Measurements from ENCODE around the gene KMT2C. TPM values are rescaled to one million over a fixed set of nuclear protein-coding genes. Genes with fewer than 3 reads are reported as not detected.

The KMT2C gene
- total and polyA plus RNA-seq, 10 donors: 5.3 to 147 (median 107) TPM

GRCh38 chr7:152126741-152127140, 309.1 kb downstream of the KMT2C start:
- no peaks in the 10 kb centered on the region for H3K4me1 ChIP-seq
- intact Hi-C loops (cut with DNase I; ENCODE audit: low total_unique reads): no loop called here
- WGBS, 5 donors: 93 to 97% (median 94%) methylated on average over 7 of the region's 7 CpGs
- no peak for DNase-seq
- H3K27me3 ChIP-seq (replicated peaks in 1 of 7): no peaks in the 10 kb centered on the region
- no peak overlapping the region for H3K27ac ChIP-seq
- H3K36me3 ChIP-seq: peaks cover 0 to 100% (median 70%) of the 10 kb centered on the region in 6 donors
- peaks cover 0 to 22% (median 14%) of the 10 kb centered on the region in 8 donors for H3K9me3 ChIP-seq
- TF ChIP-seq POLR2AphosphoS5 (IDR thresholded peaks at IDR 0.05) (no peak), POLR2A (IDR thresholded peaks at IDR 0.05) (no peak)
- TF ChIP-seq, protein P1, sequence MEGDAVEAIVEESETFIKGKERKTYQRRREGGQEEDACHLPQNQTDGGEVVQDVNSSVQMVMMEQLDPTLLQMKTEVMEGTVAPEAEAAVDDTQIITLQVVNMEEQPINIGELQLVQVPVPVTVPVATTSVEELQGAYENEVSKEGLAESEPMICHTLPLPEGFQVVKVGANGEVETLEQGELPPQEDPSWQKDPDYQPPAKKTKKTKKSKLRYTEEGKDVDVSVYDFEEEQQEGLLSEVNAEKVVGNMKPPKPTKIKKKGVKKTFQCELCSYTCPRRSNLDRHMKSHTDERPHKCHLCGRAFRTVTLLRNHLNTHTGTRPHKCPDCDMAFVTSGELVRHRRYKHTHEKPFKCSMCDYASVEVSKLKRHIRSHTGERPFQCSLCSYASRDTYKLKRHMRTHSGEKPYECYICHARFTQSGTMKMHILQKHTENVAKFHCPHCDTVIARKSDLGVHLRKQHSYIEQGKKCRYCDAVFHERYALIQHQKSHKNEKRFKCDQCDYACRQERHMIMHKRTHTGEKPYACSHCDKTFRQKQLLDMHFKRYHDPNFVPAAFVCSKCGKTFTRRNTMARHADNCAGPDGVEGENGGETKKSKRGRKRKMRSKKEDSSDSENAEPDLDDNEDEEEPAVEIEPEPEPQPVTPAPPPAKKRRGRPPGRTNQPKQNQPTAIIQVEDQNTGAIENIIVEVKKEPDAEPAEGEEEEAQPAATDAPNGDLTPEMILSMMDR (IDR thresholded peaks at IDR 0.05 in 8 of 11, conservative IDR thresholded peaks at IDR 0.05 in 3 of 11): no peak
- H3K4me3 ChIP-seq: no peak overlapping the region

DNA sequence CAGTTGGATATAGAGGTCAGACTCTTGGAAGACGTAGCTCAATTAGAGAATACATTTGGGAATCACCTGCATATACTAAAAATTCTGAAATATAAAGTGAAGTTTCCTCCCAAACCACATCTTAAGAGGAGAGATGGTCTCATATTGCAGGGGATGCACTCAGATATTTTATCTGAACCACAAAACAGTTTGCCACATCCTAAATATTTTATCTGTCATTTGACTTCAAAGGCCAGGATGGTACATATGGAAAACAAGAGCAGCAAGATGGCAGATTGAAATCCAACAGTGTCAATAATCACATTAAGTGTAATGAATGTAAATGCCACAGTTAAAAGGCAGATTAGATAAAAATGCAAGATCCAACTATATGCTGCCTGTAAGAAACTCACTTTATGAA, 313.3 kb downstream of the KMT2C start:
- 81 to 98% (median 94%) methylated on average over 1 of the region's 1 CpG for WGBS, 5 donors
- intact Hi-C loops (cut with DNase I; ENCODE audit: low total_unique reads): no loop called here
- TF ChIP-seq POLR2AphosphoS5 (IDR thresholded peaks at IDR 0.05): no peak
- H3K36me3 ChIP-seq: peaks cover 7 to 100% (median 76%) of the 10 kb centered on the region in 6 donors
- peaks cover 0 to 15% (median 11%) of the 10 kb centered on the region in 8 donors for H3K9me3 ChIP-seq
- no peaks in the 10 kb centered on the region for H3K27me3 ChIP-seq (replicated peaks in 1 of 7)
- H3K4me1 ChIP-seq: no peaks in the 10 kb centered on the region
- no peak overlapping the region for H3K4me3 ChIP-seq
- no peak overlapping the region for H3K27ac ChIP-seq
- DNase-seq: no peak

GRCh38 chr7:152121432-152121831, 314.4 kb downstream of the KMT2C start:
- no peak overlapping the region for H3K27ac ChIP-seq
- H3K4me3 ChIP-seq: no peak overlapping the region
- peaks cover 7 to 100% (median 72%) of the 10 kb centered on the region in 6 donors for H3K36me3 ChIP-seq
- peaks cover 0 to 15% (median 11%) of the 10 kb centered on the region in 8 donors for H3K9me3 ChIP-seq
- no peaks in the 10 kb centered on the region for H3K4me1 ChIP-seq
- no peak for DNase-seq
- 94 to 100% (median 96%) methylated on average over 9 of the region's 9 CpGs for whole genome bisulfite sequencing, 5 donors
- TF ChIP-seq, protein P1 (IDR thresholded peaks at IDR 0.05 in 8 of 11, conservative IDR thresholded peaks at IDR 0.05 in 3 of 11): no peak
- TF ChIP-seq POLR2A (IDR thresholded peaks at IDR 0.05) (no peak), POLR2AphosphoS5 (IDR thresholded peaks at IDR 0.05) (no peak)
- intact Hi-C loops (cut with DNase I; ENCODE audit: low total_unique reads): no loop called here
- H3K27me3 ChIP-seq (replicated peaks in 1 of 7): no peaks in the 10 kb centered on the region

GRCh38 chr7:152120776-152121175, 315.0 kb downstream of the KMT2C start:
- peaks cover 0 to 15% (median 11%) of the 10 kb centered on the region in 8 donors for H3K9me3 ChIP-seq
- TF ChIP-seq POLR2A (IDR thresholded peaks at IDR 0.05) (no peak), POLR2AphosphoS5 (IDR thresholded peaks at IDR 0.05) (no peak)
- TF ChIP-seq, protein P1 (IDR thresholded peaks at IDR 0.05 in 8 of 11, conservative IDR thresholded peaks at IDR 0.05 in 3 of 11): no peak

DNA sequence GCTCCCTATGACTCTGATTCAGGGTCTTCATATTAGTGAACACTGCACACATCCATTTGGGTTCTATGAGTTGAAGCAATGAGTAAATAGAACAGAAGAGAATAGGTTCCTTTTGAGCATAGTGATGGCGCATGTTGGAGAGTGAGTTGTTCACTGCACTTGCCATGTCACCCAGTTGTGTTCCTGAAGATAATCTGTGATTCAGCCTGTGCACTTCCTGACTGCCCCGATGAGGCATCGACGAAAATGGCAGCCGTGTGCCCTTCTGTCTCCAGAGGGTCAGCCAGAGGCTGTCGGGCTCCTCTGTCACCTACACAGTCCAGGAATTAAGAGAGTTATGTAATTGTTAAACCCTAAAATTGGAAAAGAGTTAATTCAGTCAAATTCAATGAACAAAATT, 315.6 kb downstream of the KMT2C start:
- TF ChIP-seq POLR2AphosphoS5 (IDR thresholded peaks at IDR 0.05): no peak
- TF ChIP-seq, protein P1 (IDR thresholded peaks at IDR 0.05 in 8 of 11, conservative IDR thresholded peaks at IDR 0.05 in 3 of 11): no peak
- TF ChIP-seq POLR2A (IDR thresholded peaks at IDR 0.05): no peak
- 88 to 100% (median 96%) methylated on average over 6 of the region's 6 CpGs for WGBS, 5 donors
- Histone ChIP-seq H3K27ac (no peak overlapping the region), H3K4me1 (no peaks in the 10 kb centered on the region), H3K9me3 (peaks cover 0 to 15% (median 10%) of the 10 kb centered on the region in 8 donors), H3K4me3 (no peak overlapping the region), H3K27me3 (replicated peaks in 1 of 7) (no peaks in the 10 kb centered on the region), H3K36me3 (peaks cover 7 to 100% (median 68%) of the 10 kb centered on the region in 6 donors)
- no peak for DNase-seq
- intact Hi-C loops (cut with DNase I; ENCODE audit: low total_unique reads): no loop called here

More at GRCh38 chr7:152120776-152121175, 315.0 kb downstream of the KMT2C start:
- H3K4me3 ChIP-seq: no peak overlapping the region
- WGBS, 5 donors: 97% methylated on average over 7 of the region's 7 CpGs
- H3K27ac ChIP-seq: no peak overlapping the region
- H3K27me3 ChIP-seq (replicated peaks in 1 of 7): no peaks in the 10 kb centered on the region
- peaks cover 7 to 100% (median 70%) of the 10 kb centered on the region in 6 donors for H3K36me3 ChIP-seq
- no peaks in the 10 kb centered on the region for H3K4me1 ChIP-seq
- no peak for DNase-seq
- intact Hi-C loops (cut with DNase I; ENCODE audit: low total_unique reads): no loop called here
